Activated CD4-positive, alpha-beta T cell treated with anti-CD3 and anti-CD28 coated beads for 48 hours (primary cell): ENCODE data around the gene NRM.
"Not testable (repeated sequence)": the region's sequence is repeated elsewhere in the genome, so short reads cannot be mapped to it uniquely, and the experiment has no call there.

ENCODE experiments used
- DNase-seq: peaks from one replicate; pipeline ENCODE4 v3.0.0-alpha.2; 2020

Gene NRM, protein sequence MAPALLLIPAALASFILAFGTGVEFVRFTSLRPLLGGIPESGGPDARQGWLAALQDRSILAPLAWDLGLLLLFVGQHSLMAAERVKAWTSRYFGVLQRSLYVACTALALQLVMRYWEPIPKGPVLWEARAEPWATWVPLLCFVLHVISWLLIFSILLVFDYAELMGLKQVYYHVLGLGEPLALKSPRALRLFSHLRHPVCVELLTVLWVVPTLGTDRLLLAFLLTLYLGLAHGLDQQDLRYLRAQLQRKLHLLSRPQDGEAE

DNA sequence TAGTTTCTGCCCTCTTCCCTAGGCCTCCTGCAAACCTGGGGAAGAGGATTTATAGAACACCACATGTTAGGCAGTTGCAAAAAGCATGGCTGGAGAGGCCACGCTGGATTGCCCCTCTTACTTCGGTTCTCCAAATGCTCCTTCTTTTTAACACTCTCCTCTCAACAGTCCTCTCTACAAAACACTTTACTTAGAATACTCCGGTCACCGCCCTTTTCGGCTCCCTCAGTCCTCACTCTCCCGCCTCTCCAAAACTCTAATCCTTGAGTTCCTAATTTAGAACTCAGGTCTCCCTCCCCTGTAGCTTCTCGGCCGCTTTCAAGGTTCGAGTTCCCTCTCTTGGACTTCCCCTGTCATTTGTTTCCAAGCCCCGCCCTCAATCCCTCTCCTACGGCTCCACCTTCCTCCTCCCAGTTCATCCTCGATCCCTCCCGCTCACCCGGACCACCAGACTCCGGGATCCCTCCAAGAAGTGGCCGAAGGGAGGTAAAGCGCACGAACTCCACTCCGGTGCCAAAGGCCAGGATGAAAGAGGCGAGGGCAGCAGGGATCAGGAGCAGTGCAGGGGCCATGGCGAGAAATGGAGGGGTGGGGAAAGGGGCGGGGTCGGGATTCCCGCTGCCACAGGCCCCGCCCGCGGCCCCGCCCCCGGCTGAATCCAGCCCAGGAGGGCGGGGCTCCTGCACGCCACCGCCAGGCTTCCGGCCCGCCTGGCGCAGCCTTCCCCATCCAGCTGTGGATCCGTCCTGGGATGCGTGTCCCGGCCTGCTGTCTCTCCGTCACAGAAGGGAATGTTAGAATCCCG lies at the start of gene NRM:
Gene NRM (minus strand): TSS at position 582 of the 805 bp plus-strand sequence. CDS start 10 bp downstream, at position 572.
- peak; percentile 84 for DNase-seq

DNA sequence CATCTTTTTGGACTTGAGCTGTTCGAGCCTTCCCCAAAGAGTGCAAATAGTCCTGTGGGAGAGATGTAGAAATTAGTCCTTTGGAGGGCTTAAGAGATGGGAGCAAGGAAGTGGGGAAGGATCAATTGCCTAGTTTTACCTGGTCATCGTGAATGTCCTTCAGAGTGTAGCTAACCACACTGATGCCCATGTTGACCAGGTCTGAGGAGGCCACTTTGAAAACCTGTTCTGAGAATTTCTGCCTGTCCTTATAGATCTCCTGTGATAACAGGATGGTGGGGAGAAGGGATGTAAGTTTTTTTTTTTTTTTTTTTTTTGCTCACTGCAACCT lies 49.7 kb upstream of the NRM start:
- no peak for DNase-seq

DNA sequence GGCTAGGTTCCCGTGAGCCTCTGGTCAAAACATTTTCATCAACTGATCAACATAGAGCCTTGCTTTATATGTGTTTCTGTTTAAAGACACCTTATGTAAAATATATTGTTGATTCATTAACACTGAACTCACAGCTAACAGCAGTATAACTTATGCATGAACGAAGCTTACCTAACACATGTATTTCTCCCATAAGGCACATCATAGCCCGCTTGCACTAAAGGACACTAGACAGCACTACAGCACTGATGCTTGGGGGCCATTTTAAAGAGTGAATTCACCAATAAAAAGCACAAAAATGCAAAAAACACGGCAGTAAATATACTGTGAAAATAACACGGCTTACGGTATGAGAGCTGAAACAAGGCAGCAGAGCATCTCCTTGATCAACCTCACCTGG lies 47.7 kb upstream of the NRM start:
- no peak for DNase-seq

DNA sequence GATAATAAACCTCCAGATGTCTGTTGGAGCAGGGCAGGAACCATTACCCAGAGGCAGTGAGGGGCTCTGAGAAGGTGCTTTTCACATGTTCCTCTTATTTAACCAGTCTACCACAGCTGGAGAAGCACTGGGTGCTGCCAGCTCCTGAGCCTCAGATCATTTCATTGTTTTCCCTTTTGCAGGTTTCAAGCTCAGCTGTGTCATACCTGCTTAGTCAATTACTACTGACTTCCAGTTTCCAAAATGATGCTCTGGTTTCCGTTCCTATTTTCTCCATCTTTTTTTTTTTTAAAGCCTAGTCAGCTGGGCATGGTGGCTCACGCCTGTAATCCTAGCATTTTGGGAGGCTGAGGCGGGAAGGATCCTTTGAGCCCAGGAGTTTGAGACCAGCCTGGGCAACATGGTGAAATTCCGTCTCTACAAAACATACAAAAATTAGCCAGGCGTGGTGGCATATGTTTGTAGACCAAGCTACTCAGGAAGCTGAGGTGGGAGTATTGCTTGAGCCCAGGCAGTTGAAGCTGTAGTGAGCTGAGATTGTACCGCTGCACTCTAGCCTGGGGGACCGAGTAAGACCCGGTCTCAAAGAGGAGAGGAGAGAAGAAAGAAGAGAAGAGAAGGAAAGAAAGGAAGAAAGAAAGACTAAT lies 45.0 kb upstream of the NRM start:
- DNase-seq: peak; percentile 50

DNA sequence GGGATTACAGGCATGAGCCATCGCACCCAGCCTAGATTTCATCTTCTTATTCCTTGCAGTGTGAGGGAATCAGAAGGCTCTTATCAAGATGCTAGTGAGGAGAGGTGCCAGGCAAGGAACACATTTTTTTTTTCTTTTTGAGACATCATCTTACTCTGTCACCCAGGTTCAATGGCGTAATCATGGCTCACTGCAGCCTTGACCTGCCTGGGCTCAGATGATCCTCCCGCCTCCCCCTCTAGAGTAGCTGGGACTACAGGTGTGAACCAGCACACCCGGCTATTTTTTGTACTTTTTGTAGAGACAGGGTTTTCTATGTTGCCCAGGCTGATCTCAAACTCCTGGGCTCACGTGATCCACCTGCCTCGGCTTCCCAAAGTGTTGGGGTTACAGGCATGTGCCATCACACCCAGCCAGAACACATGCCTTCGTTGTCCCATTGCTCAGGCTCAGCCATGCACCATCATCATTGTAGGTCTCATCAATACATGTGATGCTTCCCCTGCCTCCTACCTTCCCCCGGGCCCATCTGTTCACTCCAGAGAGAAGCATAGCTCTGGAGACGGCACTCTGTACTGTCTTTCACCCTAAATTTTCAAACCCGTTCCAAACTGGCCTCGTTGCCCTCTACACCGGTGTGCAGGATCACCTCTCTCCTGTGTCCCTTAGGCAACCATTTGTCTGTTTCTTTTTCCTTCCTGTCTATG lies 41.6 kb upstream of the NRM start:
- DNase-seq: no peak

DNA sequence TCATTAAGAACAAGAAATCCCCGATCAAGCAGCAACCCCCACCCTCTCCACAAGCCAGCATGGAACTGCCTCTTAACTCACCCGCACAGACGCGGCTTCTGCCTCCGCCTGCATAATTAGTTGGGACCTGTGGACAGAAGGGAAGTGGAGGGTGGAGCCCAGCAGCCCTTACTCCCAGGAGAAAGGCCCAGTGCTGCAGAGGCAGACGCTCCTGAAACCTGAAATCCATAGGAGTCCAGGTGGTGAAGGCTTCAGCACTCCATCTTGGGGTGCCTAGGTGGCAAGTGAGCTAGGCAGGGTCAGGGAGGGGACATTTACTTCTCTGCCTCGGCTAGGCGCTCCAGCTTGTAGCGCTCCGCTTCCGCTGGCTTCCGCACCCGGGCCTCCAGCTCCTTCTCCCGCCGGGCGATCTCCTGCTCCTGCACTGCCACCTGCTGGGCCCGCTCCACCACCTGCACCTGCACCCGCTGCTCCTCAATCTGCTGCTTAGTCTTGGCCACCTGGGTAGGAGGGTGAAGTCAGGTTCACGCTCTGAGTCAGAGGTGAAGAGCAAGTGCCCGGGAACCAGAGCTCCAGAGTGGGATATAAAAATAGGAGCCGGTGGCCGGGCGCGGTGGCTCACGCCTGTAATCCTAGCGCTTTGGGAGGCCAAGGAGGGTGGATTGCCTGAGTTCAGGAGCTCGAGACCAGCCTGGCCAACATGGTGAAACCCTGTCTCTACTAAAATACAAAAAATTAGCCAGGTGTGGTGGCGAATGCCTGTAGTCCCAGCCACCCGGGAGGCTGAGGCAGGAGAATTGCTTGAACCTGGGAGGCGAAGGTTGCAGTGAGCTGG lies 40.0 kb upstream of the NRM start:
- DNase-seq: peak; percentile 93

DNA sequence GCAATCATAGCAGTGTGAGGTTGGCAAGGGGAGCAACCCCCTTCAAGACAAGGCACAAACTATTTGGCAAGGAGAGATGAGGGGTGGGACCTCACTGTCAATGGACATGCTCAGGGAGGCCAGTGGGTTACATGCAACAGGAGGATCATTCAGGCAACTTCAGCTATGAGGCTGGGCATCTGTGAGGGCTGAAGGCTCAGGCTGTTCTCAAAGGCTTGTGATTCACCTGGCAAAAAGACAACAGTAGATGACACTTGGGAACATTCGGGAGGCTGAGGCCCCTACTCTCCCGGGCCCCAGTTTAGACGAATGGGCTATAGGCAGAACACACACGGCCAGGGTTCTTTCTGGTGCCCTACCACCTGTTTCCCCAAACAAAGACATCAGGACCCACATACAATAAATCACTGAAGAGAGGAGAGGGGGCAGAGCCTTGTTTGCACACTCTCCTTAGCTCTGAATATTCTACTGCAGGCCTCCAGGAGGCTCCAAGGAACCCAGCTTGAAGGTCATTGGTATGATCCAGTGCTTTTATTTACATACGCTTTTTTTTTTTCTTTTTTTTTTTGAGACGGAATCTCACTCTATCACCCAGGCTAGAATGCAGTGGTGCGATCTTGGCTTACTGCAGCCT lies 37.3 kb upstream of the NRM start:
- DNase-seq: no peak

DNA sequence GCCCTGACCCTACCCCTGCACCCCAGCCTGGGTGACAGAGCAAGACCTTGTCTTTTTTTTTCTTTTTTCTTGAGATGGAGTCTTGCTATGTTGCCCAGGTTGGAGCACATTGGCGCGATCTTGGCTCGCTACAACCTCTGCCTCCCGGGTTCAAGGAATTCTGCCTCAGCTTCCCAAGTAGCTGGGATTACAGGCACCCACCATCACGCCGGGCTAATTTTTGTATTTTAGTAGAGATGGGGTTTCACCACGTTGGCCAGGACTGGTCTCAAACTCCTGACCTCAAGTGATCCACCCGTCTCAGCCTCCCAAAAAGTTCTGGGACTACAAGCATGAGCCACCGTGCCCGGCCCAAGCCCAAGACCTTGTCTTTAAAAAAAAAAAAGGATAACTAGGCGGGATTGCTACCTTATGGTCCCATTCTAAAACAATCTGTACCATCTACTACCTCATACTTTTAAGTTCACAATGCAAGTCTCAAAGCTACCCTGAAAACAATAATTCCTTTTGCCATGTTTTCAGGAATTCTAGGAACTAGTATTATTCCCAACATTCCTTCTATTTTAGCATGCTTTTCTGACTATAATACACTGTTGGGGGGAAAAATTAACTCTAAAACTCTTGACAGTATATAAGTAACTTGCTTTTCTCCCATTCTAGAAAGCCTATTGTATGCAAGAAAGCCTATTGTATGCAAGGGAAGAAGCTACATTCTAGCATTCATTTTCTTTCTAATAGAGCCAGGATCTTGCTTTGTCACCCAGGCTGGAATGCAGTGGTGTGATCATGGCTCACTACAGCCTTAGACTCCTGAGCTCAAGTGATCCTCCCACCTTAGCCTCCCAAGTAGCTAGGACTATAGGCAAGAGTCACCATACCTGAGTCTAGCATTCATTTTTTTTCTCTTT lies 36.0 kb upstream of the NRM start:
- no peak for DNase-seq

DNA sequence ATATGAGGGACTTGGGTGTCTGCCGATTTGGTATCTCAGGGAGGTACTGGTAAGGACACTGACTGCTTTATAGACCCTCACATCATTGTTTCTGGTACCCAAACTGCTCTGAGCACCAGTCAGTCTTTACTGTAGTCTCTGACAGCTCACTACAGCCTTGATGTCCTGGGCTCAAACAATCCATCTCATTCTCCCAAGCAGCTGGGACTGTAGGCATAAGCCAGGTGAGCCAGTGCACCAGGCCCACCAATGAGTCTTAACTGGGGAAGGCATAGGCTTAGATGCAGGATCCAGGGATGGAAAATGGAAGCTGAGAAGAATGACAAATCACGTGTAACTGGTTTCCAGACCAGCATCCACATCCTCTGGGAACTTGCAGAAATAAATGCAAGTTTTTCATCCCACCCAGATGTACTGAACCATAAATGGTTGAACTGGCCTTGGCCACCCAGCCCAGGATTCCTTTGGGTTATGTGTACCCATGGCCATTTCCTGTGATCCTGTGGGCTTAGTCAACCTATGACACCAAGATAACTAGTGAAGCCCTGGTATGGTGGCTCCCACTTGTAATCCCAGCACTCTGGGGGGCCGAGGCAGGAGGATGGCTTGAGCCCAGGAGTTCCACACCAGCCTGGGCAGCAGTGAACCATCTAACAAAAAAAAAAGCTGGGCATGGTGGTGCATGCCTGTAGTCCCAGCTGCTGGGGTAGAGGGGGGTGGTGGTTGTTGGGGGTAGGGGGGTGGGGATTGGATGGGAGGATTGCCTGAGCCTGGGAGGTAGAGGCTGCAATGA lies 35.1 kb upstream of the NRM start:
- no peak for DNase-seq

DNA sequence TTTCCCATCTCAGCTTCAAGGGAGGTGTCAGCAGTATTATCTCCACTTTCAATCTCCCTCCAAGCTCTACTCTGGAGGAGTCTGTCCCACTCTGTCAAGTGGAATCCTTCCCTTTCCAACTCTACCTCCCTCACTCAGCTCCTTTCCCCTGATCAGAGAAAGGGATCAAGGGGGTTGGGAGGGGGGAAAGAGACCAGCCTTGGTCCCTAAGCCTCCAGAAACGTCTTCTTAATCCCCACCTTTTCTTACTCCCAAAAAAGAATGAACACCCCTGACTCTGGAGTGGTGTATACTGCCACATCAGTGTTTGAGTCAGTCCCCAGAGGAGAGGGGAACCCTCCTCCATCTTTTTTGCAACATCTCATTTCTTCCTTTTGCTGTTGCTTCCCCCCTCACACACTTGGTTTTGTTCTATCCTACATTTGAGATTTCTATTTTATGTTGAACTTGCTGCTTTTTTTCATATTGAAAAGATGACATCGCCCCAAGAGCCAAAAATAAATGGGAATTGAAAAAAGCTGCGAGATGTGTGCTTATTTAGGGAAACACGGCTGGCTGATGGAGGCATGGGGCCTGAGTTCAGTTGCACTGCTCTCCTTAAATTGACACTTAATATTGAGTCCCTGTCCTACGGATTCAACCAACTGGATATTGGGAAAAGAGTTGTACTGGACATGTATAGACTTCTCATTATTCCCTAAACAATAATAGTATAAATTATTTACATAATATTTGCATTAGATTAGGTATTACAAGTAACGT lies 34.3 kb upstream of the NRM start:
- DNase-seq: no peak

DNA sequence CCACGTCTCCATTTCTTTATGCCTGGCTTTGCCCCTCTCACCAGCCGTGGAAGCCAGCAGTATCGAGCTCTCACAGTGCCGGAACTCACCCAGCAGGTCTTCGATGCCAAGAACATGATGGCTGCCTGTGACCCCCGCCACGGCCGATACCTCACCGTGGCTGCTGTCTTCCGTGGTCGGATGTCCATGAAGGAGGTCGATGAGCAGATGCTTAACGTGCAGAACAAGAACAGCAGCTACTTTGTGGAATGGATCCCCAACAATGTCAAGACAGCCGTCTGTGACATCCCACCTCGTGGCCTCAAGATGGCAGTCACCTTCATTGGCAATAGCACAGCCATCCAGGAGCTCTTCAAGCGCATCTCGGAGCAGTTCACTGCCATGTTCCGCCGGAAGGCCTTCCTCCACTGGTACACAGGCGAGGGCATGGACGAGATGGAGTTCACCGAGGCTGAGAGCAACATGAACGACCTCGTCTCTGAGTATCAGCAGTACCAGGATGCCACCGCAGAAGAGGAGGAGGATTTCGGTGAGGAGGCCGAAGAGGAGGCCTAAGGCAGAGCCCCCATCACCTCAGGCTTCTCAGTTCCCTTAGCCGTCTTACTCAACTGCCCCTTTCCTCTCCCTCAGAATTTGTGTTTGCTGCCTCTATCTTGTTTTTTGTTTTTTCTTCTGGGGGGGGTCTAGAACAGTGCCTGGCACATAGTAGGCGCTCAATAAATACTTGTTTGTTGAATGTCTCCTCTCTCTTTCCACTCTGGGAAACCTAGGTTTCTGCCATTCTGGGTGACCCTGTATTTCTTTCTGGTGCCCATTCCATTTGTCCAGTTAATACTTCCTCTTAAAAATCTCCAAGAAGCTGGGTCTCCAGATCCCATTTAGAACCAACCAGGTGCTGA lies 33.3 kb upstream of the NRM start:
- not testable (repeated sequence) for DNase-seq

DNA sequence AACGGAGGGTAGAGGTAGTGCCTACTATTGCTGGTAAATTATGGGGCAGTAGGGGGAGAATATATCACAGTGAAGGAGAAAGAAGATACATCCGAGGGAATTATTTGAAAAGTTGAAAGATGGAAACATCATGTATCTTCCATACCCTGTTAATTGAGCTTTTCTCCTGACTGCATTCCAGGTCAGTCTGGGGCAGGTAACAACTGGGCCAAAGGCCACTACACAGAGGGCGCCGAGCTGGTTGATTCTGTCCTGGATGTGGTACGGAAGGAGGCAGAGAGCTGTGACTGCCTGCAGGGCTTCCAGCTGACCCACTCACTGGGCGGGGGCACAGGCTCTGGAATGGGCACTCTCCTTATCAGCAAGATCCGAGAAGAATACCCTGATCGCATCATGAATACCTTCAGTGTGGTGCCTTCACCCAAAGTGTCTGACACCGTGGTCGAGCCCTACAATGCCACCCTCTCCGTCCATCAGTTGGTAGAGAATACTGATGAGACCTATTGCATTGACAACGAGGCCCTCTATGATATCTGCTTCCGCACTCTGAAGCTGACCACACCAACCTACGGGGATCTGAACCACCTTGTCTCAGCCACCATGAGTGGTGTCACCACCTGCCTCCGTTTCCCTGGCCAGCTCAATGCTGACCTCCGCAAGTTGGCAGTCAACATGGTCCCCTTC lies 32.5 kb upstream of the NRM start:
- not testable (repeated sequence) for DNase-seq

DNA sequence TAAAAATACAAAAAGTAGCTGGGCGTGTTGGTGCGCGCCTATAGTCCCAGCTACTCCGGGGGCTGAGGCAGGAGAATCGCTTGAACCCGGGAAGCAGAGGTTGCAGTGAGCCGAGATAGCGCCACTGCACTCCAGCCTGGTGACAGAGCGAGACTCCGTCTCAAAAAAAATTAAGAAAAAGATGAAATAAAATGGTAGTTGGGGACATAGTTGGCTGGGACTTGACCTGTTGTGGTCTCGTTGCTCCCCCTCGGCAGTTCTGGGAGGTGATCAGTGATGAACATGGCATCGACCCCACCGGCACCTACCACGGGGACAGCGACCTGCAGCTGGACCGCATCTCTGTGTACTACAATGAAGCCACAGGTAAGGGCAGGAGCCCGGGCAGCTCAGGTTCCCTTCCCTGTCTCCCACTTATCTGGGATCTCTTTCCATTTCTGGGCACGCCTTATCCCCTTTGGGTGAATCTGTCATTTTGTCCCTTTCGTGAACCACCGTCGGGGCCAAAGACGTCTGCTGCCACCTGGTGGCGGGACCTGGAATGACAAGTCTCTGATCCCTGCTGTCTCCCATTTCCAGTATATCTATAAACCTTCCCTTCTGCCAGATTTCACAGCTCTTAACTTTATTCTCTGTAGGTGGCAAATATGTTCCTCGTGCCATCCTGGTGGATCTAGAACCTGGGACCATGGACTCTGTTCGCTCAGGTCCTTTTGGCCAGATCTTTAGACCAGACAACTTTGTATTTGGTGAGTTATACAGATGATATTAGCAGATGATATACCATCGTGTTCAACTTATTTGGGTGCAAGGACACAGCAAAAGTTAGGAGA lies 31.7 kb upstream of the NRM start:
- peak; percentile 92 for DNase-seq

DNA sequence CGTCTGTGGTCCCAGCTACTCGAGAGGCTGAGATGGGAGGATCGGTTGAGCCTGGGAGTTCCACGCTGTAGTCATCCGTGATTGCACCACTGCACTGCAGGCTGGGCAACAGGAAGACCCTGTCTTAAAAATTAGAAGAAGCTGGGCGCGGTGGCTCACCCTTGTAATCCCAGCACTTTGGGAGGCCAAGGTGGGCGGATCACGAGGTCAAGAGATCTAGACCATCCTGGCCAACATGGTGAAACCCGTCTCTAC lies 31.2 kb upstream of the NRM start:
- peak; percentile 36 for DNase-seq

DNA sequence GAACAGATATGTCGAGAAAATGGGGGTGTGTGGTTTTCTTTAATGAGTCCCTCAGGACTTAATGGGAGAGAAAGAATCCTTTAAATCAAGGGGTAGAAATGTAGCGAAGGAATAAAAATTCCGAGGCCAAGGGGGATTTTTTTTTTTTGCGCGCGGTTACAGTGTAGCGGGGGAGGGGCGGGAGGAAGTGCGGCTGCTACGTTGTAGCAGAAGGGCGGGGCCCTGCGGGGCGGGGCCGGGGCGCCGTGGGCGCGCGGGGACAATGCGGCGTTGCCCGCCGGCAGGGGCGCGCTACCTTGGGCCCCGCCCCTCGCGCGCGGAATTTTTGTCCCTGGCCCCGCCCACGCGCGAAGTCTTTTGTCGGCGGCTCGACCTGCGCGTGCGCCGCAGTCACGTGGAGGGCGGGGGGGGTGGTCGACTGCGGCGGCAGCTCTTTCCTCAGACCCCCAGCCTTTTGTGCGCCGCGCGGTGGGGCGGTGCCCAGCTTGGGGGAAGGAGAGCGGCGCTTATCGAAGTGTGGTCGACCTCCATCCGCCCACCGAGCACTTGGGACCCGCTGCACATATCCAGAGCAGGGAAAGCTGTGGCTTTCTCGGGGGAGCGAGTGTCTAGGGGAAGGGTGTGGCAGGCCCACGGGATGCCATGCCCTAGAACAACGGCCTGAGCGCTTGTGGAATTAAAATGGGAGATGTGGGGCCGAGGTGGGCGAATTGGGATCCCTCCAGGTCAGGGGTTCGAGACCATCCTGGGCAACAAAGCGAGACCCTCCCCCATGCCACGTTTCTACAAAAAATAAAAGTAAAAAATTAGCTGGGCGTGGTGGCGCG lies 30.6 kb upstream of the NRM start:
- peak; percentile 98 for DNase-seq

DNA sequence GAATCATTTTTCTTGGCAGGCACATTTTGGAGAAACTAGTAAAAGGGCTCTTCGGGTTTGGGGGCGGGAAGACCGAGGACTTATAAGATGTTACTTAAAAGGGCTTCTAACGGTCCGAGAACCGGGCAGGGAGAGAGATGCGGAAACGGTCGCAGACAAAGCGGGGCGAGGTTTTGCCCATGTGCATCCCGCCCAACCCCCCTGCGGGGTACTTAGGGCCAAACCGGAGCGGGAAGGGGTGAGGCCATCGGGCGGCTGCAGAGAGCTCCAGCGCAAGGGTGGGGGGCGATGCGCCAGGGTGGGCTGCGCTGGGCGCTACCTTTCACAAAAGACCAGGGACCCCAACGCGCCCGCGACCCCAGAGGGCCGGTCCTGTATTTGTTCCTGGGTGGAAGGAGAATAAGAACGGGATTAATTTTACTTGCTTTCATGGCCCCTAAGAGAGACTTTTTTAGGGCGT lies 30.0 kb upstream of the NRM start:
- peak; percentile 82 for DNase-seq
